Measurements from ENCODE around the gene ATL2.
"Not testable (repeated sequence)": the region's sequence is repeated elsewhere in the genome, so short reads cannot be mapped to it uniquely, and the experiment has no call there.

The ATL2 gene

GRCh38 chr2:38322224-38322914, 54.7 kb downstream of the ATL2 start:
- DNase-seq: no peak

- not testable (repeated sequence) for DNase-seq
These were observed 57.8 kb downstream of the ATL2 start for GRCh38 chr2:38319240-38319639.

GRCh38 chr2:38317725-38318124, 59.3 kb downstream of the ATL2 start:
- no peak for DNase-seq

- DNase-seq: peak; percentile 19 to 48
These were observed 61.3 kb downstream of the ATL2 start for GRCh38 chr2:38315707-38316333.

- DNase-seq: no peak
These were observed 68.3 kb downstream of the ATL2 start for GRCh38 chr2:38308821-38309220.

GRCh38 chr2:38301969-38302702, 74.9 kb downstream of the ATL2 start:
- DNase-seq: no peak

GRCh38 chr2:38301340-38301968, 75.6 kb downstream of the ATL2 start:
- no peak for DNase-seq

- no peak for DNase-seq
These were observed 78.5 kb downstream of the ATL2 start for GRCh38 chr2:38298539-38298938.

- DNase-seq: no peak
These were observed 80.8 kb downstream of the ATL2 start for GRCh38 chr2:38296197-38296780.

- no peak for DNase-seq
These were observed 82.5 kb downstream of the ATL2 start for GRCh38 chr2:38294597-38294996.

- DNase-seq: no peak
These were observed 83.8 kb downstream of the ATL2 start for GRCh38 chr2:38293152-38293865.

- no peak for DNase-seq
These were observed 86.7 kb downstream of the ATL2 start for GRCh38 chr2:38290332-38290731.

GRCh38 chr2:38284971-38285370, 92.1 kb downstream of the ATL2 start:
- no peak for DNase-seq

GRCh38 chr2:38281095-38281742, 95.9 kb downstream of the ATL2 start:
- DNase-seq: no peak

GRCh38 chr2:38279201-38279600, 97.9 kb downstream of the ATL2 start:
- no peak for DNase-seq

- not testable (repeated sequence) for DNase-seq
These were observed 99.0 kb downstream of the ATL2 start for GRCh38 chr2:38278117-38278438.

- DNase-seq: no peak
These were observed 99.6 kb downstream of the ATL2 start for GRCh38 chr2:38277245-38278116.

- peak; percentile 20 to 81 for DNase-seq
These were observed 102.5 kb downstream of the ATL2 start for GRCh38 chr2:38274286-38275276.

- no peak for DNase-seq
These were observed 105.4 kb downstream of the ATL2 start for GRCh38 chr2:38271697-38272096.

GRCh38 chr2:38269421-38269820, 107.7 kb downstream of the ATL2 start:
- DNase-seq: no peak
